H9 (cell line): ENCODE results near the gene PPP1R13B. TPM values are rescaled to one million over a fixed set of nuclear protein-coding genes. Genes with fewer than 3 reads are reported as not detected.

ENCODE experiments used
- DNase-seq: peaks from one replicate; pipeline ENCODE4 v3.0.0-alpha.2; 2017
- H2AFZ ChIP-seq: one replicate; pipeline ENCODE4 v1.6.1; 2013; ENCODE audit warnings: mild to moderate bottlenecking, low read length, control low read depth, moderate library complexity
- H2AK5ac ChIP-seq: 2 replicates; pipeline ENCODE4 v1.6.1; 2013; ENCODE audit warnings: low read length, control low read depth, mixed read lengths; ENCODE audit not compliant: insufficient read length
- H2BK120ac ChIP-seq: one replicate; pipeline ENCODE4 v1.6.1; 2013; ENCODE audit warnings: low read depth, mild to moderate bottlenecking, low read length, control low read depth, inconsistent platforms; ENCODE audit not compliant: poor library complexity, severe bottlenecking
- H2BK12ac ChIP-seq: 2 replicates; pipeline ENCODE4 v1.6.1; 2013; ENCODE audit warnings: low read length, control low read depth, mixed read lengths, low read depth; ENCODE audit not compliant: insufficient read length
- H2BK15ac ChIP-seq: 2 replicates; pipeline ENCODE4 v1.6.1; 2013; ENCODE audit warnings: low read depth, low read length, control low read depth
- H2BK20ac ChIP-seq: one replicate; pipeline ENCODE4 v1.6.1; 2013; ENCODE audit warnings: low read depth, mild to moderate bottlenecking, low read length, control low read depth, inconsistent platforms; ENCODE audit not compliant: poor library complexity, severe bottlenecking
- H2BK5ac ChIP-seq: 2 replicates; pipeline ENCODE4 v1.6.1; 2013; ENCODE audit warnings: low read length, control low read depth, mixed read lengths; ENCODE audit not compliant: insufficient read length
- H3K14ac ChIP-seq: 2 replicates; pipeline ENCODE4 v1.6.1; 2013; ENCODE audit warnings: low read length, control low read depth; ENCODE audit not compliant: insufficient read depth
- H3K18ac ChIP-seq: 2 replicates; pipeline ENCODE4 v1.6.1; 2013; ENCODE audit warnings: low read depth, mild to moderate bottlenecking, mixed read lengths, low read length, control low read depth; ENCODE audit not compliant: insufficient read length
- H3K23ac ChIP-seq: 2 replicates; pipeline ENCODE4 v1.6.1; 2013; ENCODE audit warnings: low read length, control low read depth, mixed read lengths, low read depth; ENCODE audit not compliant: insufficient read length
- H3K23me2 ChIP-seq: 2 replicates; pipeline ENCODE4 v1.6.1; 2013; ENCODE audit warnings: low read depth, mild to moderate bottlenecking, mixed read lengths, low read length, control low read depth; ENCODE audit not compliant: insufficient read length, poor library complexity, severe bottlenecking
- H3K27ac ChIP-seq: 2 replicates; pipeline ENCODE4 v1.5.1; 2013; ENCODE audit warnings: low read length, control low read depth, mixed read lengths, low read depth; ENCODE audit not compliant: insufficient read length
- H3K27me3 ChIP-seq: 2 replicates; pipeline ENCODE4 v1.6.1; 2013; ENCODE audit warnings: low read length, control low read depth, inconsistent platforms; ENCODE audit not compliant: insufficient read depth
- H3K4ac ChIP-seq: 2 replicates; pipeline ENCODE4 v1.6.1; 2013; ENCODE audit warnings: low read depth, mild to moderate bottlenecking, control low read depth, inconsistent platforms, low read length, moderate library complexity
- H3K4me1 ChIP-seq: 2 replicates; pipeline ENCODE4 v1.6.1; 2013; ENCODE audit warnings: low read length, control low read depth, inconsistent platforms; ENCODE audit not compliant: insufficient read depth
- H3K4me2 ChIP-seq: 2 replicates; pipeline ENCODE4 v1.6.1; 2013; ENCODE audit warnings: low read length, control low read depth, mixed read lengths; ENCODE audit not compliant: insufficient read length, insufficient read depth
- H3K56ac ChIP-seq: 2 replicates; pipeline ENCODE4 v1.6.1; 2013; ENCODE audit warnings: low read depth, mild to moderate bottlenecking, mixed read lengths, low read length, control low read depth; ENCODE audit not compliant: insufficient read length
- H3K79me1 ChIP-seq: 2 replicates; pipeline ENCODE4 v1.6.1; 2013; ENCODE audit warnings: low read depth, mild to moderate bottlenecking, moderate library complexity, low read length, control low read depth, inconsistent platforms; ENCODE audit not compliant: insufficient read depth, poor library complexity, severe bottlenecking
- H3K79me2 ChIP-seq: 2 replicates; pipeline ENCODE4 v1.6.1; 2013; ENCODE audit warnings: low read length, control low read depth, inconsistent platforms; ENCODE audit not compliant: insufficient read depth
- H3K9ac ChIP-seq: 2 replicates; pipeline ENCODE4 v1.6.1; 2013; ENCODE audit warnings: low read length, control low read depth, mixed read lengths; ENCODE audit not compliant: insufficient read length; ENCODE audit errors: extremely low read depth
- H3K9me3 ChIP-seq: one replicate; pipeline ENCODE4 v1.6.1; 2013; ENCODE audit warnings: low read depth, low read length, inconsistent platforms; ENCODE audit not compliant: control insufficient read depth
- H3T11ph ChIP-seq: one replicate; pipeline ENCODE4 v1.6.1; 2013; ENCODE audit warnings: mild to moderate bottlenecking, low read length, control low read depth, inconsistent platforms
- H4K20me1 ChIP-seq: one replicate; pipeline ENCODE4 v1.6.1; 2013; ENCODE audit not compliant: control insufficient read depth, insufficient read length, insufficient read depth
- H4K5ac ChIP-seq: 2 replicates; pipeline ENCODE4 v1.6.1; 2013; ENCODE audit warnings: low read depth, mild to moderate bottlenecking, mixed read lengths, low read length, control low read depth; ENCODE audit not compliant: insufficient read length
- H4K8ac ChIP-seq: replicated peaks from 2 replicates; pipeline ENCODE4 v1.6.1; 2013; ENCODE audit warnings: low read length, control low read depth, mixed read lengths, low read depth; ENCODE audit not compliant: insufficient read length
- H4K91ac ChIP-seq: 2 replicates; pipeline ENCODE4 v1.6.1; 2013; ENCODE audit warnings: low read depth, mild to moderate bottlenecking, moderate library complexity, mixed read lengths, low read length, control low read depth; ENCODE audit not compliant: insufficient read length
- H3K27ac Mint-ChIP-seq, 3 experiments: 2 replicates in 2 of 3; 3 replicates in 1 of 3; pipeline ENCODE4 v1.8.0; 2020 to 2021; ENCODE audit warnings: mixed read lengths in 3 of 3, mild to moderate bottlenecking in 1 of 3, moderate library complexity in 1 of 3
- H3K27me3 Mint-ChIP-seq: 2 replicates; pipeline ENCODE4 v1.8.0; 2021; ENCODE audit warnings: low read depth, mild to moderate bottlenecking, moderate library complexity, mixed read lengths
- H3K36me3 Mint-ChIP-seq, 3 experiments: 2 replicates in 2 of 3; 3 replicates in 1 of 3; pipeline ENCODE4 v1.8.0; 2020 to 2021; ENCODE audit warnings: low read depth in 3 of 3, mixed read lengths in 3 of 3; ENCODE audit not compliant: insufficient read depth in 1 of 3
- H3K4me1 Mint-ChIP-seq, 2 experiments: 2 replicates each; pipeline ENCODE4 v1.8.0; 2020; ENCODE audit warnings: mixed read lengths in 2 of 2
- H3K4me3 Mint-ChIP-seq, 2 experiments: 2 replicates in 1 of 2; 3 replicates in 1 of 2; pipeline ENCODE4 v1.8.0; 2020 to 2021; ENCODE audit warnings: mild to moderate bottlenecking in 2 of 2, mixed read lengths in 2 of 2, moderate library complexity in 1 of 2
- H3K9me3 Mint-ChIP-seq, 2 experiments: 2 replicates in 1 of 2; 3 replicates in 1 of 2; pipeline ENCODE4 v1.8.0; 2020; ENCODE audit warnings: mild to moderate bottlenecking in 2 of 2, mixed read lengths in 2 of 2, moderate library complexity in 1 of 2
- CTCF ChIP-seq: fragments of 200-600 bp; sonication (generic); conservative IDR thresholded peaks from 3 replicates; pipeline ENCODE4 v1.8.0; 2021; ENCODE audit warnings: antibody characterized with exemption, mild to moderate bottlenecking
- WGBS: extraction: QIAGEN DNeasy Blood & Tissue Kit; methylation state at CpG from one replicate; pipeline ENCODE4 v1.1.7; 2013; ENCODE audit warnings: missing lambda C conversion rate, low lambda C conversion rate, mixed read lengths; ENCODE audit not compliant: insufficient read length; ENCODE audit errors: extremely low coverage; 5-methylcytosine and 5-hydroxymethylcytosine counted together
- total RNA-seq: library from RNA; stranded (reverse); gene quantifications from 2 replicates; pipeline ENCODE4 v1.2.1, GENCODE V29; 2021

The PPP1R13B gene
- total RNA-seq, 1 experiment from 2014 or later = 6.0 TPM

GRCh38 chr14:103878180-103878579 lies 30.8 kb upstream of the PPP1R13B start:
- H4K20me1 ChIP-seq = no peaks in the 10 kb centered on the region
- no peak overlapping the region for H3K9ac ChIP-seq
- H4K5ac ChIP-seq = no peak overlapping the region
- H4K91ac ChIP-seq = no peak overlapping the region
- peaks cover 3% of the 10 kb centered on the region; the same call in 1 of the 2 replicates for H3K4me1 ChIP-seq
- no peak overlapping the region for H4K8ac ChIP-seq
- H3K23me2 ChIP-seq = no peaks in the 10 kb centered on the region
- no peak overlapping the region for H2BK12ac ChIP-seq
- Mint-ChIP-seq H3K9me3 (no peaks in the 10 kb centered on the region; a peak in 1 of 5 replicates), H3K4me1 (peaks cover 14 to 16% of the 10 kb centered on the region in 2 experiments), H3K36me3 (no peaks in the 10 kb centered on the region), H3K27me3 (no peaks in the 10 kb centered on the region), H3K27ac (no peak overlapping the region), H3K4me3 (no peak overlapping the region)
- no peak overlapping the region for H3K4ac ChIP-seq
- H3K79me2 ChIP-seq = no peaks in the 10 kb centered on the region
- H3K27ac ChIP-seq = no peak overlapping the region
- H2BK20ac ChIP-seq = no peak overlapping the region
- DNase-seq = no peak
- H3T11ph ChIP-seq = no peak overlapping the region
- H3K23ac ChIP-seq = no peak overlapping the region
- no peaks in the 10 kb centered on the region for H3K27me3 ChIP-seq
- no peak overlapping the region for H2BK15ac ChIP-seq
- H3K9me3 ChIP-seq = no peaks in the 10 kb centered on the region
- WGBS = no CpG with 5 or more reads among the region's 11 CpGs
- no peak overlapping the region for H2BK120ac ChIP-seq
- no peak overlapping the region for H2AFZ ChIP-seq
- H2BK5ac ChIP-seq = no peak overlapping the region
- no peak for TF ChIP-seq CTCF
- no peak overlapping the region for H3K14ac ChIP-seq
- no peak overlapping the region for H2AK5ac ChIP-seq
- no peak overlapping the region for H3K56ac ChIP-seq
- H3K79me1 ChIP-seq = no peaks in the 10 kb centered on the region
- no peak overlapping the region for H3K4me2 ChIP-seq
- no peak overlapping the region for H3K18ac ChIP-seq
